B cell (primary cell): Measurements from ENCODE around the gene ANKRD50.

ENCODE experiments used
- EZH2 ChIP-seq: IDR thresholded peaks from 2 replicates; pipeline ENCODE4 v1.6.1; 2012; ENCODE audit warnings: borderline replicate concordance, low read depth, mild to moderate bottlenecking, moderate library complexity, low read length; ENCODE audit not compliant: insufficient read depth, poor library complexity, severe bottlenecking
- TF ChIP-seq, protein P1 (sequence below): fragments of 200-600 bp; IDR thresholded peaks from one replicate; pipeline ENCODE4 v1.8.0; 2022; ENCODE audit warnings: antibody characterized with exemption, mild to moderate bottlenecking

DNA sequence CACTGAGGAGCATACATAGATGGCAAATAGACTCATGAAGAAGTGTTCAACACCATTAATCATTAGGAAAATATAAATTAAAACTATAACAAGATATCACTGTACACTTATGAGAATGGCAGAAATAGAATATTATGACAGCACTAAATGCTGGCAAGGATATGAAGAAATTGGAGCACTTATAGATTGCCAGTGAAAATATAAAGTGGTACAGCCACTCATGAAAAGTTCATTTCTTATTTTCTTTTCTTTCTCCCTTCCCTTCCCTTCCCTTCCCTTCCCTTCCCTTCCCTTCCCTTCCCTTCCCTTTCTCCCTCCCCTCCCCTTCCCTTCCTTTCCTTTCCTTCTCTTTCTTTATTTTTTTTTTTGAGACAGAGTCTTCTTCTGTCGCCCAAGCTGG lies 53.7 kb downstream of the ANKRD50 start:
- TF ChIP-seq, protein P1, sequence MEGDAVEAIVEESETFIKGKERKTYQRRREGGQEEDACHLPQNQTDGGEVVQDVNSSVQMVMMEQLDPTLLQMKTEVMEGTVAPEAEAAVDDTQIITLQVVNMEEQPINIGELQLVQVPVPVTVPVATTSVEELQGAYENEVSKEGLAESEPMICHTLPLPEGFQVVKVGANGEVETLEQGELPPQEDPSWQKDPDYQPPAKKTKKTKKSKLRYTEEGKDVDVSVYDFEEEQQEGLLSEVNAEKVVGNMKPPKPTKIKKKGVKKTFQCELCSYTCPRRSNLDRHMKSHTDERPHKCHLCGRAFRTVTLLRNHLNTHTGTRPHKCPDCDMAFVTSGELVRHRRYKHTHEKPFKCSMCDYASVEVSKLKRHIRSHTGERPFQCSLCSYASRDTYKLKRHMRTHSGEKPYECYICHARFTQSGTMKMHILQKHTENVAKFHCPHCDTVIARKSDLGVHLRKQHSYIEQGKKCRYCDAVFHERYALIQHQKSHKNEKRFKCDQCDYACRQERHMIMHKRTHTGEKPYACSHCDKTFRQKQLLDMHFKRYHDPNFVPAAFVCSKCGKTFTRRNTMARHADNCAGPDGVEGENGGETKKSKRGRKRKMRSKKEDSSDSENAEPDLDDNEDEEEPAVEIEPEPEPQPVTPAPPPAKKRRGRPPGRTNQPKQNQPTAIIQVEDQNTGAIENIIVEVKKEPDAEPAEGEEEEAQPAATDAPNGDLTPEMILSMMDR = no peak
- TF ChIP-seq EZH2 = no peak
